ENCODE data around the gene FRYL.

The FRYL gene

GRCh38 chr4:48664938-48665337 is 115.1 kb downstream of the FRYL start:
- TF ChIP-seq, protein P1, sequence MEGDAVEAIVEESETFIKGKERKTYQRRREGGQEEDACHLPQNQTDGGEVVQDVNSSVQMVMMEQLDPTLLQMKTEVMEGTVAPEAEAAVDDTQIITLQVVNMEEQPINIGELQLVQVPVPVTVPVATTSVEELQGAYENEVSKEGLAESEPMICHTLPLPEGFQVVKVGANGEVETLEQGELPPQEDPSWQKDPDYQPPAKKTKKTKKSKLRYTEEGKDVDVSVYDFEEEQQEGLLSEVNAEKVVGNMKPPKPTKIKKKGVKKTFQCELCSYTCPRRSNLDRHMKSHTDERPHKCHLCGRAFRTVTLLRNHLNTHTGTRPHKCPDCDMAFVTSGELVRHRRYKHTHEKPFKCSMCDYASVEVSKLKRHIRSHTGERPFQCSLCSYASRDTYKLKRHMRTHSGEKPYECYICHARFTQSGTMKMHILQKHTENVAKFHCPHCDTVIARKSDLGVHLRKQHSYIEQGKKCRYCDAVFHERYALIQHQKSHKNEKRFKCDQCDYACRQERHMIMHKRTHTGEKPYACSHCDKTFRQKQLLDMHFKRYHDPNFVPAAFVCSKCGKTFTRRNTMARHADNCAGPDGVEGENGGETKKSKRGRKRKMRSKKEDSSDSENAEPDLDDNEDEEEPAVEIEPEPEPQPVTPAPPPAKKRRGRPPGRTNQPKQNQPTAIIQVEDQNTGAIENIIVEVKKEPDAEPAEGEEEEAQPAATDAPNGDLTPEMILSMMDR (IDR thresholded peaks at IDR 0.05; ENCODE audit: low read depth, low read length): no peak
- DNase-seq (ENCODE audit: extremely low read depth, low read depth): no peak

- TF ChIP-seq, protein P1 (IDR thresholded peaks at IDR 0.05; ENCODE audit: low read depth, low read length): no peak
- no peak for DNase-seq (ENCODE audit: extremely low read depth, low read depth)
Observed at GRCh38 chr4:48661391-48661790, 118.7 kb downstream of the FRYL start.

DNA sequence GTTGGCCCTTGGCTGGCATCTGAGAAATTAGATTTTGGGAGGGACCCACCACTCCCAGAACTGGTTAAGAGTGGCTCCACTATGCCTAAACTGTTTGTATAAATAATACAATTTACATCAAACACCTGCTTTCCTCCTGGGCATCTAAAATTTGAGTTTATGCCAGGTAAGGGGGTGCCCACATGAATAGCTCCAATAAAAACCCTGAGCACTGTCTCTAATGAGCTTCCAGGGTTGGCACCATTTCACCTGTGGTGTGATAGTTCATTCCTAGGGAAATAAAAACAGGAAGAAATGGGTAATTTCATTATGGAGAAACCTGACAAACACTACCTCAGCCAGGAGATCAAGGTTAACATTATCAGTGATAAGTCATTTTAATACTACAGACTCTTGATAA is 119.7 kb downstream of the FRYL start:
- TF ChIP-seq, protein P1 (IDR thresholded peaks at IDR 0.05; ENCODE audit: low read depth, low read length): no peak
- no peak for DNase-seq (ENCODE audit: extremely low read depth, low read depth)

GRCh38 chr4:48654015-48654664 is 125.9 kb downstream of the FRYL start:
- TF ChIP-seq, protein P1 (IDR thresholded peaks at IDR 0.05; ENCODE audit: low read depth, low read length): no peak
- no peak for DNase-seq (ENCODE audit: extremely low read depth, low read depth)

GRCh38 chr4:48653217-48654014 is 126.7 kb downstream of the FRYL start:
- DNase-seq (ENCODE audit: extremely low read depth, low read depth): no peak
- TF ChIP-seq, protein P1 (IDR thresholded peaks at IDR 0.05; ENCODE audit: low read depth, low read length): no peak

GRCh38 chr4:48651914-48652313 is 128.2 kb downstream of the FRYL start:
- no peak for DNase-seq (ENCODE audit: extremely low read depth, low read depth)
- TF ChIP-seq, protein P1 (IDR thresholded peaks at IDR 0.05; ENCODE audit: low read depth, low read length): no peak

DNA sequence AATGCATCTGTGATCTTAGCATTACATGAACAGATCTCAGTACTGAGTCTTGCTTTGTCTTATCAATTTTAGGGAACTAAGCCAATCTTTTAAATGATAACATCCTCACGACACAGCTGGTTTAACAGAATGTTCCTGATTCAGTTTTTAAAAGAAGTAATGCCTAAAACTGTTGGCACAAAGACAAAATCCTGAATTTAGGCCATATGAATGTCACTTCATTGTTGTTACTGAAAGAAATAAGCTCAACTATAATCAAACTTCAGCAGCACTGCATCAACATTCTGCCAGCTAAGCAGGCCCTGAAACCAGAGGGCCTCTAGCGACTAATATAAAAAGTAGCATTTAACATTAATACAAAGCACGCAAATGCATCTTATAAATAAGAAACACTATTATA is 130.6 kb downstream of the FRYL start:
- TF ChIP-seq, protein P1 (IDR thresholded peaks at IDR 0.05; ENCODE audit: low read depth, low read length): no peak
- DNase-seq (ENCODE audit: extremely low read depth, low read depth): no peak

All from AG09319 (cell line).